ENCODE results near the gene KRT28. TPM values are rescaled to one million over a fixed set of nuclear protein-coding genes. Genes with fewer than 3 reads are reported as not detected.

KRT28 gene
- total RNA-seq, 2 donors from 2014 or later, result not detected

Other genes with a start within 250 kb of the KRT28 start
- gene CCR7, start 234.5 kb downstream of the KRT28 start, total RNA-seq, result under 1 TPM; 0.46 to 0.62 TPM
- gene SMARCE1, start 152.1 kb downstream of the KRT28 start, total RNA-seq, result 100 to 1,000 TPM in 1 of 2 donors, 10 to 100 TPM in 1; 80.7 to 101 TPM
- 1 to 10 TPM; 1.1 to 7.7 TPM for gene KRT222, start 134.8 kb downstream of the KRT28 start, total RNA-seq
- gene KRT24, start 96.2 kb downstream of the KRT28 start, total RNA-seq, result not detected
- gene KRT25, start 44.6 kb downstream of the KRT28 start, total RNA-seq, result not detected
- not detected for gene KRT26, start 27.8 kb downstream of the KRT28 start, total RNA-seq
- gene KRT27, start 17.4 kb downstream of the KRT28 start, total RNA-seq, result under 1 TPM in 1 of 2 donors, not detected in 1; 0.42 TPM
- gene KRT10, start 22.7 kb upstream of the KRT28 start, total RNA-seq, result 10 to 100 TPM; 36.9 to 44.9 TPM
- gene KRT12, start 67.3 kb upstream of the KRT28 start, total RNA-seq, result not detected
- not detected for gene KRT20, start 85.3 kb upstream of the KRT28 start, total RNA-seq
- gene KRT23, start 137.7 kb upstream of the KRT28 start, total RNA-seq, result under 1 TPM; 0.24 to 0.37 TPM
- gene KRT39, start 167.0 kb upstream of the KRT28 start, total RNA-seq, result not detected
- not detected for gene KRT40, start 184.4 kb upstream of the KRT28 start, total RNA-seq
- gene KRTAP3-3, start 194.2 kb upstream of the KRT28 start, total RNA-seq, result not detected
- not detected for gene KRTAP3-2, start 199.9 kb upstream of the KRT28 start, total RNA-seq
- not detected for gene KRTAP3-1, start 209.2 kb upstream of the KRT28 start, total RNA-seq
- gene KRTAP1-5, start 227.2 kb upstream of the KRT28 start, total RNA-seq, result not detected
- not detected for gene KRTAP1-4, start 230.2 kb upstream of the KRT28 start, total RNA-seq
- gene KRTAP1-3, start 234.9 kb upstream of the KRT28 start, total RNA-seq, result not detected
- gene KRTAP1-1, start 241.5 kb upstream of the KRT28 start, total RNA-seq, result not detected
- gene KRTAP2-1, start 247.4 kb upstream of the KRT28 start, total RNA-seq, result not detected

All from posterior vena cava (tissue), 2 donors.